Mucosa of stomach (tissue), 1 donor: ENCODE results near the gene RGL3.

Experiments
- H3K27me3 ChIP-seq: one replicate; pipeline ENCODE4 v1.7.0; 2013; ENCODE audit warnings: mild to moderate bottlenecking, low read length; ENCODE audit not compliant: control insufficient read depth, insufficient read depth
- H3K36me3 ChIP-seq: one replicate; pipeline ENCODE4 v1.7.0; 2013; ENCODE audit warnings: low read length; ENCODE audit not compliant: control insufficient read depth, insufficient read depth
- H3K4me1 ChIP-seq: one replicate; pipeline ENCODE4 v1.7.0; 2013; ENCODE audit warnings: mild to moderate bottlenecking, low read length; ENCODE audit not compliant: control insufficient read depth, insufficient read depth
- H3K4me3 ChIP-seq: one replicate; pipeline ENCODE4 v1.7.0; 2013; ENCODE audit warnings: low read length
- H3K9ac ChIP-seq: one replicate; pipeline ENCODE4 v1.7.0; 2013; ENCODE audit warnings: mild to moderate bottlenecking, low read length, moderate library complexity
- H3K9me3 ChIP-seq: one replicate; pipeline ENCODE4 v1.7.0; 2013; ENCODE audit warnings: mild to moderate bottlenecking, low read length, moderate library complexity; ENCODE audit not compliant: control insufficient read depth
- donor health status: Pancreatic carcinoma.

The RGL3 gene

GRCh38 chr19:11425719-11426457, 6.8 kb upstream of the RGL3 start:
- peaks cover 32% of the 10 kb centered on the region for H3K27me3 ChIP-seq
- no peak overlapping the region for H3K4me3 ChIP-seq
- H3K36me3 ChIP-seq: no peaks in the 10 kb centered on the region
- no peak overlapping the region for H3K9ac ChIP-seq
- H3K4me1 ChIP-seq: peaks cover 22% of the 10 kb centered on the region
- no peaks in the 10 kb centered on the region for H3K9me3 ChIP-seq

DNA sequence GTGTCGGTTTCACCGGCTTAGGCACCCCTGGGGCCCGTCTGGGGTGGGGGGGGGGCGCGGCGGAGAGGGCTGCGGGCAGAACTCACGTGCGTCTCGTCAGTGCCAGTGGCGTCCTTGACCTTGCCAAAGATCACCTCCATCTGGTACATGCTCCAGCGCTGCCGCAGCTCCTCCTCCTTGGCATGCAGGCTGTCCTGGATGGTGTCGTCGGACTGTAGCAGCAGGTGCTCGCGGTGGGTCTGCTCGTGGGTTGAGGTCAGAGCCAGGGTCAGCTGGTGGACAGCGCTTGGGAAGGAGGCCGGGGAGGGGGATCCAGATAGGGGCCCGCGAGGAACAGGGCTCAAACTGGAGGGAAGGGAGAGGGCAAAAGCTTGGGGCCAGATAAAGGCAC, 4.7 kb upstream of the RGL3 start:
- no peaks in the 10 kb centered on the region for H3K36me3 ChIP-seq
- H3K27me3 ChIP-seq: peaks cover 50% of the 10 kb centered on the region
- H3K4me3 ChIP-seq: no peak overlapping the region
- H3K9ac ChIP-seq: no peak overlapping the region
- H3K4me1 ChIP-seq: peaks cover 30% of the 10 kb centered on the region
- no peaks in the 10 kb centered on the region for H3K9me3 ChIP-seq

DNA sequence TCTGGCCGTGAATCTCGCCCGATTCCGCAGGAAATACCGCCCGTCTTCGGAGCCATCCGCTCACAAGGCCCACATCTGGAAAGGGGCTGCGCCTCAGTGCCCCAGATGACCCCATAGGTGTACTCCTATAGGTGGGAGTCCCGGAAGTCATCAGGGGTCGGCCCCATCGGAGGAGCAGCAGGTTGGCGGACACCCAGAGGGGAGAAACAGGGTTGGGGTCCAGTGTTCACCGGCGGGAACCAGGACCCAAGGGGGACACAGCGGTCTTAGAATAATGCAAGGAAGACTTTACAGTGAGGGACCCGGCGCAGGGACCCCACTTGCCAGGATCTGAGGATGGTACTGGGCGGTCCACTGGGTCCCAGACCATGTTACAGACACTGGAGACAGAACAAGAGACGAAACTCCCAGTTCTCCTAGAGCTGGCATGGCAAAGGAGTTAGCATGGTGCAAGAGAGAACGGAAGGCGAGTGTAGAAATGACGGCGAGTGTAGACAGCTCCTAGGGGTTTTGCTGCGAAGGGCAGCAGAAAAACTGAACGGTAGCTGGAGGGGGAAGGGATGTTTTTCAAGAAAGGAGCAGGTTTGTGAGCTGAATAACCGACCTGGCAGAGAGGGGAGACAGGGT, 4.2 kb upstream of the RGL3 start:
- Histone ChIP-seq H3K9ac (no peak overlapping the region), H3K27me3 (peaks cover 53% of the 10 kb centered on the region), H3K4me1 (peaks cover 35% of the 10 kb centered on the region), H3K4me3 (no peak overlapping the region), H3K36me3 (no peaks in the 10 kb centered on the region), H3K9me3 (no peaks in the 10 kb centered on the region)

DNA sequence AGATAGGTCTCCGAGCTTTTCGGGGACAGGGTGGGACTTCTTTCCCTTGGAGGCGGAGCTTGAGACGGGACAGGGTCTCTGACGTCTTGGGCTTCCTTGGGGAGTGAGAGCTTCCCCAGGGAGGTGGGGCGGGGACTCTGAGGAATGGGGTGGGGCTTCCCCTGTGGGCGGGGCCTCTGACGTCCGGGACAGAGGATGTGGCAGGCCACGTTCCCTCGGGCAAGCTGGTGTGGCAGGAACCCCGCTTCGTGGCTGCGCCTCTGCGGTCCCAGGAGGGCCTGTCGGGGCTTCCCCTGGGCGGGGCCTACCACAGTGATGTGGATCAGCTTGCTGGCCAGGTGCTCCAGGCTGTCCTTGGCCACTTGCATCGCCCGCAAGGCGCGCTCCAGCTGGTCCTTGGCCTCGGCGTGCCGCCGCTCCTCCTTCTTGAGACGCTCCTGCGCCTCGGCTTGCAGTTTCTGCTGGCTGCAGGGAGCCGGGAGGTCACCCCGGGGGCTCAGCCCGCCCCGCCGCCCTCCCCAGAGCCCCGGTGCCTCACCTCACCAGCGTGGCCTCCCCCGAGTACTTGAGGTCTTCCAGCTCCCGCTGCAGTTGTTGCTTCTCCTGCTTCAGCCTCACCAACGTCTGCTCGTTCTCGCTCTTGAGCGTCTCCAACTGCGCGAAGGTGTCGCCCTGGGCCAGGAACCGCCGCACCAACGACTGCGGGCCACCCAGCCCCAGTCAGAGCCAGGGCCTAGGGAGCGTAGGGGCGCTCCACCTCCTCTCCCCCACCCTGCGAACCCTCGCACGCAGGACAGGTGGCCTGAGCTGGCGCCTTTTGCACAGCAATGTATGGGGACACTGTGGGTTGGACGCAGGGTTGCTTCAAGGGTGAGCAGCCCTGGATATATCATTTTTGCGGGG, 3.3 kb upstream of the RGL3 start:
- Histone ChIP-seq H3K27me3 (peaks cover 53% of the 10 kb centered on the region), H3K4me1 (peaks cover 35% of the 10 kb centered on the region), H3K9ac (peak overlapping the region; percentile 39), H3K36me3 (no peaks in the 10 kb centered on the region), H3K4me3 (peak overlapping the region; percentile 9), H3K9me3 (no peaks in the 10 kb centered on the region)

- no peak overlapping the region for H3K9ac ChIP-seq
- peaks cover 53% of the 10 kb centered on the region for H3K27me3 ChIP-seq
- H3K4me1 ChIP-seq: peaks cover 35% of the 10 kb centered on the region
Observed at GRCh38 chr19:11421371-11422098, 2.4 kb upstream of the RGL3 start.

GRCh38 chr19:11420429-11421370, 1.6 kb upstream of the RGL3 start:
- peak overlapping the region; percentile 50 for H3K9ac ChIP-seq
- H3K9me3 ChIP-seq: no peaks in the 10 kb centered on the region
- H3K4me3 ChIP-seq: no peak overlapping the region
- H3K27me3 ChIP-seq: peaks cover 53% of the 10 kb centered on the region
- H3K36me3 ChIP-seq: no peaks in the 10 kb centered on the region
- peaks cover 35% of the 10 kb centered on the region for H3K4me1 ChIP-seq

More at GRCh38 chr19:11421371-11422098, 2.4 kb upstream of the RGL3 start:
- Histone ChIP-seq H3K9me3 (no peaks in the 10 kb centered on the region), H3K36me3 (no peaks in the 10 kb centered on the region), H3K4me3 (peak overlapping the region; percentile 9)

DNA sequence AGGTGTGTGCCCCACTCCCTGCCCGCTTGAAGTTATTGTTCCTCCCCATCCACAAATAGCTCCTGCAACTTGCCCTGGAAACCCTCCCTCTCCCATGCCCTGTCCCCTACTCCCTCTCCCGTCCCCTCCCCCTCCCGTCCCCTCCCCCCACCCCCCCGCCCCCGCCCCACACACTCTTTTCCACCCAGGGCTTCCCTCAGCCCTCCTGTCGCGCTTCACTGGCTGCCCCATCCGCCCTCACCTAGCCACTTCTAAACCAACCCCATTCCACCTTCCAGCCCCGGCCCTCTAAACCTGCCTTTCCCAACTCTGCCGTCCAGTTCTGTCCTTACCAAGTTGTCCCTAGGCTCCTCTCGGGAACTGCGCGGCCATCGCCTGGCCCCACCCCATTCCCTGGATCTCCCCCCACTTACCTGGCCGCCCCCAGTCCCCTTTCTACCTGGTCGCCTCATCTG, 993 bp downstream of the RGL3 start:
- Histone ChIP-seq H3K9ac (peak overlapping the region; percentile 59), H3K4me1 (peaks cover 35% of the 10 kb centered on the region), H3K27me3 (peaks cover 43% of the 10 kb centered on the region), H3K9me3 (no peaks in the 10 kb centered on the region), H3K36me3 (no peaks in the 10 kb centered on the region), H3K4me3 (no peak overlapping the region)

GRCh38 chr19:11416346-11417052, 2.6 kb downstream of the RGL3 start:
- Histone ChIP-seq H3K9ac (no peak overlapping the region), H3K36me3 (no peaks in the 10 kb centered on the region), H3K9me3 (no peaks in the 10 kb centered on the region), H3K4me1 (peaks cover 20% of the 10 kb centered on the region), H3K27me3 (peaks cover 27% of the 10 kb centered on the region), H3K4me3 (no peak overlapping the region)

DNA sequence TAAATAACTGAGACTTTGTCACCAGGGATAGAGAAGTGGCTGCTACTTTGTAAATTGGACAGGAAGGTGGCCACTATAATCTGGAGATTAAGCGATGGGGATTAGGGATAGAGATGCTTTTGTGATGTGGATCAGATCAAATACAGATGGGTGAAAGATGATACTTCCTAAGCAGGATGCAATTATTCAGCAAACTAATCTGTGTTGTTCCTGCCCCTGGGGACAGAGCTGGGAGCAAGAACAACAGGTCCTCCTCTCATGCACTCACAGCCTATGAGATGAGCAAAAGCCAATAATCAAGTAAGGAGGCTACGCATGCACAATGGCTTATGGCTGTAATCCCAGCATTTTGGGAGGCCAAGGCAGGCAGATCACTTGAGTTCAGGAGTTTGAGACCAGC, 4.6 kb downstream of the RGL3 start:
- H3K9ac ChIP-seq: no peak overlapping the region
- no peak overlapping the region for H3K4me3 ChIP-seq
- no peaks in the 10 kb centered on the region for H3K36me3 ChIP-seq
- no peaks in the 10 kb centered on the region for H3K9me3 ChIP-seq
- peaks cover 7% of the 10 kb centered on the region for H3K4me1 ChIP-seq
- H3K27me3 ChIP-seq: peaks cover 8% of the 10 kb centered on the region

DNA sequence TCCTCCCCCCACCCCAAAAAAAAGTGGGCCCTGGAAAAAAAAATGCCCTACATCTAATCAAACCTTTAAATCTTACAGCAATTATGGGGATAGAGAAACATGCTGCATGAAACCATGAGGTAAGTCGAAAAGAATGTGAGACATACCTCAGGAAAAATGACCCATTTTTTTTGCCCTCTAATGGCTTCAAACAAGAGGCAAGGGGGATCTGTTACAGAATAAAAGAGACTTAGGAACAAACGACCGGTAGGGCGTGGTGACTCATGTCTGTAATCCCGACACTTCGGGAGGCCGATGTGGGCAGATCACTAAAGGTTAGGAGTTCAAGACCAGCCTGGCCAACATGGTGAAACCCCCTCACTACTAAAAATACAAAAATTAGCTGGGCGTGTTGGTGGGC, 8.4 kb downstream of the RGL3 start:
- H3K9me3 ChIP-seq: no peaks in the 10 kb centered on the region
- H3K9ac ChIP-seq: no peak overlapping the region
- H3K4me3 ChIP-seq: no peak overlapping the region
- no peaks in the 10 kb centered on the region for H3K36me3 ChIP-seq
- no peaks in the 10 kb centered on the region for H3K27me3 ChIP-seq
- H3K4me1 ChIP-seq: no peaks in the 10 kb centered on the region
